Tibial nerve (tissue), 4 donors: ENCODE results near the gene USP35. TPM values are rescaled to one million over a fixed set of nuclear protein-coding genes. Genes with fewer than 3 reads are reported as not detected.

Experiments used
- DNase-seq, 2 donors: peaks; one replicate each; pipeline ENCODE4 v3.0.0-alpha.2; 2019; ENCODE audit warnings: low spot score in 2 of 2
- H3K27ac ChIP-seq, 4 donors: fragments of 200-600 bp; sonication (generic) in 3 of 4; one replicate each; pipeline ENCODE4 v1.5.1; 2017 to 2019; ENCODE audit warnings: mild to moderate bottlenecking in 1 of 4
- H3K27me3 ChIP-seq, 2 donors: fragments of 200-600 bp; sonication (generic) in 1 of 2; one replicate each; pipeline versions ENCODE4 v1.5.1 to v1.6.0; 2017 to 2019
- H3K36me3 ChIP-seq, 3 donors: fragments of 200-600 bp; sonication (generic); one replicate each; pipeline ENCODE4 v1.5.1; 2018 to 2019
- H3K4me1 ChIP-seq, 4 donors: fragments of 200-600 bp; sonication (generic) in 3 of 4; one replicate each; pipeline ENCODE4 v1.5.1; 2017 to 2019
- H3K4me3 ChIP-seq, 4 donors: fragments of 200-600 bp; sonication (generic) in 3 of 4; one replicate each; pipeline ENCODE4 v1.5.1; 2017 to 2019; ENCODE audit warnings: mild to moderate bottlenecking in 1 of 4, moderate library complexity in 1 of 4
- H3K9me3 ChIP-seq, 4 donors: fragments of 200-600 bp; sonication (generic) in 3 of 4; one replicate each; pipeline ENCODE4 v1.5.1; 2017 to 2019
- EP300 ChIP-seq, 2 donors: sonication (generic); formaldehyde crosslinking; IDR thresholded peaks; one replicate each; pipeline ENCODE4 v1.6.1; 2017; ENCODE audit warnings: antibody characterized with exemption in 2 of 2, mild to moderate bottlenecking in 1 of 2
- POLR2A ChIP-seq, 2 donors: fragments of 450-650 bp; IDR thresholded peaks; one replicate each; pipeline ENCODE4 v1.6.1; 2017; ENCODE audit warnings: antibody characterized with exemption in 2 of 2, mild to moderate bottlenecking in 2 of 2, moderate library complexity in 2 of 2
- WGBS, 2 donors: methylation state at CpG; one replicate each; pipeline ENCODE4 v1.1.5; 2018; 5-methylcytosine and 5-hydroxymethylcytosine counted together
- total RNA-seq, 4 donors: library from RNA; depleted of rRNA; stranded (reverse); fragments of >200 nt; gene quantifications; one replicate each; pipeline ENCODE4 v1.1.0, GENCODE V29; 2016
- TF ChIP-seq, protein P1 (sequence below), 5 experiments: fragments of 200-600 bp in 3 of 5; fragments of 450-650 bp in 2 of 5; sonication (generic) in 3 of 5; IDR thresholded peaks; one replicate each; pipeline ENCODE4 v1.5.1; 2016 to 2019; ENCODE audit warnings: antibody characterized with exemption in 5 of 5, mild to moderate bottlenecking in 3 of 5, moderate library complexity in 2 of 5

The USP35 gene
- total RNA-seq, 4 donors from 2014 or later: 10.9 to 23.1 (median 12.6) TPM

GRCh38 chr11:78254268-78254667, 65.5 kb downstream of the USP35 start:
- no peak for DNase-seq
- Histone ChIP-seq H3K36me3 (peaks cover 0 to 12% (median 0%) of the 10 kb centered on the region in 3 donors), H3K4me3 (no peak overlapping the region), H3K9me3 (no peaks in the 10 kb centered on the region), H3K4me1 (peaks cover 0 to 39% (median 16%) of the 10 kb centered on the region in 4 donors), H3K27ac (no peak overlapping the region), H3K27me3 (no peaks in the 10 kb centered on the region)
- no peak for TF ChIP-seq EP300 (IDR thresholded peaks at IDR 0.05)
- TF ChIP-seq, protein P1, sequence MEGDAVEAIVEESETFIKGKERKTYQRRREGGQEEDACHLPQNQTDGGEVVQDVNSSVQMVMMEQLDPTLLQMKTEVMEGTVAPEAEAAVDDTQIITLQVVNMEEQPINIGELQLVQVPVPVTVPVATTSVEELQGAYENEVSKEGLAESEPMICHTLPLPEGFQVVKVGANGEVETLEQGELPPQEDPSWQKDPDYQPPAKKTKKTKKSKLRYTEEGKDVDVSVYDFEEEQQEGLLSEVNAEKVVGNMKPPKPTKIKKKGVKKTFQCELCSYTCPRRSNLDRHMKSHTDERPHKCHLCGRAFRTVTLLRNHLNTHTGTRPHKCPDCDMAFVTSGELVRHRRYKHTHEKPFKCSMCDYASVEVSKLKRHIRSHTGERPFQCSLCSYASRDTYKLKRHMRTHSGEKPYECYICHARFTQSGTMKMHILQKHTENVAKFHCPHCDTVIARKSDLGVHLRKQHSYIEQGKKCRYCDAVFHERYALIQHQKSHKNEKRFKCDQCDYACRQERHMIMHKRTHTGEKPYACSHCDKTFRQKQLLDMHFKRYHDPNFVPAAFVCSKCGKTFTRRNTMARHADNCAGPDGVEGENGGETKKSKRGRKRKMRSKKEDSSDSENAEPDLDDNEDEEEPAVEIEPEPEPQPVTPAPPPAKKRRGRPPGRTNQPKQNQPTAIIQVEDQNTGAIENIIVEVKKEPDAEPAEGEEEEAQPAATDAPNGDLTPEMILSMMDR (IDR thresholded peaks at IDR 0.05): no peak
- no peak for TF ChIP-seq POLR2A (IDR thresholded peaks at IDR 0.05)
- 93% methylated on average over 4 of the region's 4 CpGs for whole genome bisulfite sequencing, 2 donors

- Histone ChIP-seq H3K4me3 (no peak overlapping the region), H3K27me3 (no peaks in the 10 kb centered on the region), H3K27ac (no peak overlapping the region), H3K9me3 (no peaks in the 10 kb centered on the region), H3K36me3 (no peaks in the 10 kb centered on the region), H3K4me1 (peaks cover 0 to 33% (median 16%) of the 10 kb centered on the region in 4 donors)
- no peak for DNase-seq
- TF ChIP-seq EP300 (IDR thresholded peaks at IDR 0.05) (no peak), POLR2A (IDR thresholded peaks at IDR 0.05) (no peak)
- TF ChIP-seq, protein P1 (IDR thresholded peaks at IDR 0.05): no peak
- WGBS, 2 donors: 94 to 96% methylated on average over 2 of the region's 2 CpGs
These were observed 67.2 kb downstream of the USP35 start for GRCh38 chr11:78255919-78256318.

GRCh38 chr11:78256962-78257361, 68.2 kb downstream of the USP35 start:
- H3K27me3 ChIP-seq: no peaks in the 10 kb centered on the region
- H3K9me3 ChIP-seq: no peaks in the 10 kb centered on the region
- 30 to 43% methylated on average over 3 of the region's 3 CpGs for WGBS, 2 donors
- H3K27ac ChIP-seq: peak overlapping the region in 3 of 4 donors; percentile 21 to 68 (median 65)
- DNase-seq: peak; percentile 57 to 74
- no peak overlapping the region for H3K4me3 ChIP-seq
- no peaks in the 10 kb centered on the region for H3K36me3 ChIP-seq
- TF ChIP-seq EP300 (IDR thresholded peaks at IDR 0.05): peak in 1 of 2 donors; percentile 53
- TF ChIP-seq, protein P1 (IDR thresholded peaks at IDR 0.05): no peak
- H3K4me1 ChIP-seq: peaks cover 0 to 33% (median 8%) of the 10 kb centered on the region in 4 donors

GRCh38 chr11:78257654-78258053, 68.9 kb downstream of the USP35 start:
- Histone ChIP-seq H3K4me1 (peaks cover 0 to 36% (median 9%) of the 10 kb centered on the region in 4 donors), H3K9me3 (no peaks in the 10 kb centered on the region), H3K27me3 (no peaks in the 10 kb centered on the region), H3K36me3 (no peaks in the 10 kb centered on the region), H3K27ac (peak overlapping the region in 3 of 4 donors; percentile 21 to 68 (median 65)), H3K4me3 (no peak overlapping the region)
- no peak for DNase-seq
- WGBS, 2 donors: 94 to 97% methylated on average over 3 of the region's 3 CpGs
- TF ChIP-seq, protein P1 (IDR thresholded peaks at IDR 0.05): no peak
- TF ChIP-seq EP300 (IDR thresholded peaks at IDR 0.05): no peak
- TF ChIP-seq POLR2A (IDR thresholded peaks at IDR 0.05): no peak

DNA sequence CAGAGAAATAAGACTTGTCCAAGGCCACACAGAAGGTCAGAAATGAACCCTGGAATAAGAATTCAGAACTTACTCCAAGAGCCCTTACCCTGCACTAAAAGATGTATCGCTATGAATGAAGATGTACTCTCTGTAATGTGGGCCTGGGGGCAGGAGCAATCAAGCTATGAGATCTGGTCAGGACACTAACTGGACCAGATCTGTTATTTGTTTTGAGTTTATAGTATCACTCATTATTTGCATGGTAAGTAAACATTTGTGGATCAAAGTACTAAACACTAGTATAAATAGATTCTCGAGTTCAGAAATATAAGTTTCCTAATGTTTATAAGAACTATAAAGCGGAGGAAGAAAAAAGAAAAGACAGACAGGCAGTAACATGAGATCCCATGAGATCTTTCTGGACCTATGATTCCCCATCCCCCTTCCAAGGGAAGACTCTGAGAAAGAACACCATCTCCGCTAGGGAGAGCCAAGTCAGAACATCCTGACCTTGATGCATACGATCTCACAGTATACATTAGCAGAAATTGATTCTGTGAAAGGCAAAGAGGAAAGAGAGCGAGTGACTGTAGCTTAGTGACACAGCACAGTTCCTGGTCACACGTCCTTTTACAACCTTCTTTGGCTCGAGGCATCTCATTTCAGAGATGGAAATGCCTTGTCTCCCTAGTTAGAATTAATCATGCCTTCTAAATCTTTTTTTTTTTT, 71.2 kb downstream of the USP35 start:
- peaks cover 0 to 40% (median 9%) of the 10 kb centered on the region in 4 donors for H3K4me1 ChIP-seq
- no peaks in the 10 kb centered on the region for H3K9me3 ChIP-seq
- DNase-seq: no peak
- no peaks in the 10 kb centered on the region for H3K36me3 ChIP-seq
- H3K4me3 ChIP-seq: no peak overlapping the region
- H3K27ac ChIP-seq: no peak overlapping the region
- WGBS, 2 donors: 80 to 82% methylated on average over 8 of the region's 8 CpGs
- no peaks in the 10 kb centered on the region for H3K27me3 ChIP-seq
- TF ChIP-seq, protein P1 (IDR thresholded peaks at IDR 0.05): no peak
